ENCODE data around the gene RBM10. TPM values are rescaled to one million over a fixed set of nuclear protein-coding genes. Genes with fewer than 3 reads are reported as not detected.

The RBM10 gene
- total and polyA plus RNA-seq, 2 experiments from 2014 or later = 39.5 to 101 TPM

DNA sequence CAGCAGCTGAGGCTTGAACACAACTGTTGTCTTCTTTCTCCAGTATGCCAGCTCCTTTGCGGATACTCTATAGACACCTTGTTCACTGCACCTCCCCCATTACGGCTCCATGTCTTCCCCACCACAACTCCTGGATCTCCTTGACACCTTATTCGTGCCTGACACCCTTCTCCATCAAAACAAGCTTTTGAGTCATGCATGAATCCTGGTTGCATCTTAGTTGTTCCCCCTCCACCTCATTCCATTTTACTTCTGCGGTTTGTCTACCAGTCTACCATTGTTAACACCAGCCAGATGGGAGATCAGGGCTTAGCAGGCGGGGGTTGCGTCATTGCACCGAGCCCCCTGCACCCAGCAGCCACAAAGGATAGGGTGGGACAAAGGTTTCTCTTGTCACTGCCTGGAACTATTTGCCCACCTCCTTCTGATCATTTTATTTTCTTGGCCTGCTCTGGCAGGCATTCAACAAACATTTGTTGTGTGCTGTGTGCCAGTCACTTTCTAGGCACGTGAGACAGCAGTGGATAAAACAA is 71.4 kb downstream of the RBM10 start:
- H4K20me1 ChIP-seq (replicated peaks; ENCODE audit: insufficient read depth) = peaks cover 4% of the 10 kb centered on the region; the same call in 1 of the 2 replicates
- peaks cover 7% of the 10 kb centered on the region for H3F3A ChIP-seq (replicated peaks; ENCODE audit: low read depth)
- H3K9me3 Mint-ChIP-seq = no peaks in the 10 kb centered on the region
- peak overlapping the region; percentile 92; the same call in 1 of the 3 replicates for H3K4me3 Mint-ChIP-seq
- 0 out of 2 replicates have a peak overlapping the region, but pooled peaks have one; percentile 17 for H3K4me2 ChIP-seq
- H3K36me3 Mint-ChIP-seq (ENCODE audit: low read depth) = peaks cover 56% of the 10 kb centered on the region
- ATAC-seq (no peak), DNase-seq (ENCODE audit: low spot score) (no peak)
- peaks cover 22% of the 10 kb centered on the region for H3K27me3 Mint-ChIP-seq (ENCODE audit: insufficient read depth, low read depth, poor library complexity)
- H3K4me1 Mint-ChIP-seq = peaks cover 31% of the 10 kb centered on the region
- no peak overlapping the region for H2AFZ ChIP-seq
- no peaks in the 10 kb centered on the region for H3K9me2 ChIP-seq (ENCODE audit: insufficient read depth)
- H3K4me3 ChIP-seq = peak overlapping the region; percentile 37; the same call in 1 of the 2 replicates
- TF ChIP-seq EZH2phosphoT487 (IDR thresholded peaks at IDR 0.05; ENCODE audit: unreplicated experiment) (no peak), JUNB (IDR thresholded peaks at IDR 0.05; ENCODE audit: unreplicated experiment) (no peak), EZH2 (IDR thresholded peaks at IDR 0.05; ENCODE audit: low read depth, unreplicated experiment) (no peak), NANOG (IDR thresholded peaks at IDR 0.05; ENCODE audit: borderline replicate concordance) (no peak), POLR2AphosphoS5 (IDR thresholded peaks at IDR 0.05; ENCODE audit: low read depth) (no peak), ZNF331 (CRISPR knock-in tag; IDR thresholded peaks at IDR 0.05; ENCODE audit: low read depth) (no peak), ZNF114 (CRISPR knock-in tag; IDR thresholded peaks at IDR 0.05) (no peak), STAT1 (IDR thresholded peaks at IDR 0.05; ENCODE audit: unreplicated experiment) (no peak), CREB1 (CRISPR knock-in tag; IDR thresholded peaks at IDR 0.05; ENCODE audit: low read depth) (no peak)
- TF ChIP-seq, protein P1, sequence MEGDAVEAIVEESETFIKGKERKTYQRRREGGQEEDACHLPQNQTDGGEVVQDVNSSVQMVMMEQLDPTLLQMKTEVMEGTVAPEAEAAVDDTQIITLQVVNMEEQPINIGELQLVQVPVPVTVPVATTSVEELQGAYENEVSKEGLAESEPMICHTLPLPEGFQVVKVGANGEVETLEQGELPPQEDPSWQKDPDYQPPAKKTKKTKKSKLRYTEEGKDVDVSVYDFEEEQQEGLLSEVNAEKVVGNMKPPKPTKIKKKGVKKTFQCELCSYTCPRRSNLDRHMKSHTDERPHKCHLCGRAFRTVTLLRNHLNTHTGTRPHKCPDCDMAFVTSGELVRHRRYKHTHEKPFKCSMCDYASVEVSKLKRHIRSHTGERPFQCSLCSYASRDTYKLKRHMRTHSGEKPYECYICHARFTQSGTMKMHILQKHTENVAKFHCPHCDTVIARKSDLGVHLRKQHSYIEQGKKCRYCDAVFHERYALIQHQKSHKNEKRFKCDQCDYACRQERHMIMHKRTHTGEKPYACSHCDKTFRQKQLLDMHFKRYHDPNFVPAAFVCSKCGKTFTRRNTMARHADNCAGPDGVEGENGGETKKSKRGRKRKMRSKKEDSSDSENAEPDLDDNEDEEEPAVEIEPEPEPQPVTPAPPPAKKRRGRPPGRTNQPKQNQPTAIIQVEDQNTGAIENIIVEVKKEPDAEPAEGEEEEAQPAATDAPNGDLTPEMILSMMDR (conservative IDR thresholded peaks at IDR 0.05; ENCODE audit: low read depth in 2 of 2) = no peak
- TF ChIP-seq, protein P2, sequence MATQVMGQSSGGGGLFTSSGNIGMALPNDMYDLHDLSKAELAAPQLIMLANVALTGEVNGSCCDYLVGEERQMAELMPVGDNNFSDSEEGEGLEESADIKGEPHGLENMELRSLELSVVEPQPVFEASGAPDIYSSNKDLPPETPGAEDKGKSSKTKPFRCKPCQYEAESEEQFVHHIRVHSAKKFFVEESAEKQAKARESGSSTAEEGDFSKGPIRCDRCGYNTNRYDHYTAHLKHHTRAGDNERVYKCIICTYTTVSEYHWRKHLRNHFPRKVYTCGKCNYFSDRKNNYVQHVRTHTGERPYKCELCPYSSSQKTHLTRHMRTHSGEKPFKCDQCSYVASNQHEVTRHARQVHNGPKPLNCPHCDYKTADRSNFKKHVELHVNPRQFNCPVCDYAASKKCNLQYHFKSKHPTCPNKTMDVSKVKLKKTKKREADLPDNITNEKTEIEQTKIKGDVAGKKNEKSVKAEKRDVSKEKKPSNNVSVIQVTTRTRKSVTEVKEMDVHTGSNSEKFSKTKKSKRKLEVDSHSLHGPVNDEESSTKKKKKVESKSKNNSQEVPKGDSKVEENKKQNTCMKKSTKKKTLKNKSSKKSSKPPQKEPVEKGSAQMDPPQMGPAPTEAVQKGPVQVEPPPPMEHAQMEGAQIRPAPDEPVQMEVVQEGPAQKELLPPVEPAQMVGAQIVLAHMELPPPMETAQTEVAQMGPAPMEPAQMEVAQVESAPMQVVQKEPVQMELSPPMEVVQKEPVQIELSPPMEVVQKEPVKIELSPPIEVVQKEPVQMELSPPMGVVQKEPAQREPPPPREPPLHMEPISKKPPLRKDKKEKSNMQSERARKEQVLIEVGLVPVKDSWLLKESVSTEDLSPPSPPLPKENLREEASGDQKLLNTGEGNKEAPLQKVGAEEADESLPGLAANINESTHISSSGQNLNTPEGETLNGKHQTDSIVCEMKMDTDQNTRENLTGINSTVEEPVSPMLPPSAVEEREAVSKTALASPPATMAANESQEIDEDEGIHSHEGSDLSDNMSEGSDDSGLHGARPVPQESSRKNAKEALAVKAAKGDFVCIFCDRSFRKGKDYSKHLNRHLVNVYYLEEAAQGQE (IDR thresholded peaks at IDR 0.05; ENCODE audit: unreplicated experiment) = no peak
- TF ChIP-seq, protein P3, sequence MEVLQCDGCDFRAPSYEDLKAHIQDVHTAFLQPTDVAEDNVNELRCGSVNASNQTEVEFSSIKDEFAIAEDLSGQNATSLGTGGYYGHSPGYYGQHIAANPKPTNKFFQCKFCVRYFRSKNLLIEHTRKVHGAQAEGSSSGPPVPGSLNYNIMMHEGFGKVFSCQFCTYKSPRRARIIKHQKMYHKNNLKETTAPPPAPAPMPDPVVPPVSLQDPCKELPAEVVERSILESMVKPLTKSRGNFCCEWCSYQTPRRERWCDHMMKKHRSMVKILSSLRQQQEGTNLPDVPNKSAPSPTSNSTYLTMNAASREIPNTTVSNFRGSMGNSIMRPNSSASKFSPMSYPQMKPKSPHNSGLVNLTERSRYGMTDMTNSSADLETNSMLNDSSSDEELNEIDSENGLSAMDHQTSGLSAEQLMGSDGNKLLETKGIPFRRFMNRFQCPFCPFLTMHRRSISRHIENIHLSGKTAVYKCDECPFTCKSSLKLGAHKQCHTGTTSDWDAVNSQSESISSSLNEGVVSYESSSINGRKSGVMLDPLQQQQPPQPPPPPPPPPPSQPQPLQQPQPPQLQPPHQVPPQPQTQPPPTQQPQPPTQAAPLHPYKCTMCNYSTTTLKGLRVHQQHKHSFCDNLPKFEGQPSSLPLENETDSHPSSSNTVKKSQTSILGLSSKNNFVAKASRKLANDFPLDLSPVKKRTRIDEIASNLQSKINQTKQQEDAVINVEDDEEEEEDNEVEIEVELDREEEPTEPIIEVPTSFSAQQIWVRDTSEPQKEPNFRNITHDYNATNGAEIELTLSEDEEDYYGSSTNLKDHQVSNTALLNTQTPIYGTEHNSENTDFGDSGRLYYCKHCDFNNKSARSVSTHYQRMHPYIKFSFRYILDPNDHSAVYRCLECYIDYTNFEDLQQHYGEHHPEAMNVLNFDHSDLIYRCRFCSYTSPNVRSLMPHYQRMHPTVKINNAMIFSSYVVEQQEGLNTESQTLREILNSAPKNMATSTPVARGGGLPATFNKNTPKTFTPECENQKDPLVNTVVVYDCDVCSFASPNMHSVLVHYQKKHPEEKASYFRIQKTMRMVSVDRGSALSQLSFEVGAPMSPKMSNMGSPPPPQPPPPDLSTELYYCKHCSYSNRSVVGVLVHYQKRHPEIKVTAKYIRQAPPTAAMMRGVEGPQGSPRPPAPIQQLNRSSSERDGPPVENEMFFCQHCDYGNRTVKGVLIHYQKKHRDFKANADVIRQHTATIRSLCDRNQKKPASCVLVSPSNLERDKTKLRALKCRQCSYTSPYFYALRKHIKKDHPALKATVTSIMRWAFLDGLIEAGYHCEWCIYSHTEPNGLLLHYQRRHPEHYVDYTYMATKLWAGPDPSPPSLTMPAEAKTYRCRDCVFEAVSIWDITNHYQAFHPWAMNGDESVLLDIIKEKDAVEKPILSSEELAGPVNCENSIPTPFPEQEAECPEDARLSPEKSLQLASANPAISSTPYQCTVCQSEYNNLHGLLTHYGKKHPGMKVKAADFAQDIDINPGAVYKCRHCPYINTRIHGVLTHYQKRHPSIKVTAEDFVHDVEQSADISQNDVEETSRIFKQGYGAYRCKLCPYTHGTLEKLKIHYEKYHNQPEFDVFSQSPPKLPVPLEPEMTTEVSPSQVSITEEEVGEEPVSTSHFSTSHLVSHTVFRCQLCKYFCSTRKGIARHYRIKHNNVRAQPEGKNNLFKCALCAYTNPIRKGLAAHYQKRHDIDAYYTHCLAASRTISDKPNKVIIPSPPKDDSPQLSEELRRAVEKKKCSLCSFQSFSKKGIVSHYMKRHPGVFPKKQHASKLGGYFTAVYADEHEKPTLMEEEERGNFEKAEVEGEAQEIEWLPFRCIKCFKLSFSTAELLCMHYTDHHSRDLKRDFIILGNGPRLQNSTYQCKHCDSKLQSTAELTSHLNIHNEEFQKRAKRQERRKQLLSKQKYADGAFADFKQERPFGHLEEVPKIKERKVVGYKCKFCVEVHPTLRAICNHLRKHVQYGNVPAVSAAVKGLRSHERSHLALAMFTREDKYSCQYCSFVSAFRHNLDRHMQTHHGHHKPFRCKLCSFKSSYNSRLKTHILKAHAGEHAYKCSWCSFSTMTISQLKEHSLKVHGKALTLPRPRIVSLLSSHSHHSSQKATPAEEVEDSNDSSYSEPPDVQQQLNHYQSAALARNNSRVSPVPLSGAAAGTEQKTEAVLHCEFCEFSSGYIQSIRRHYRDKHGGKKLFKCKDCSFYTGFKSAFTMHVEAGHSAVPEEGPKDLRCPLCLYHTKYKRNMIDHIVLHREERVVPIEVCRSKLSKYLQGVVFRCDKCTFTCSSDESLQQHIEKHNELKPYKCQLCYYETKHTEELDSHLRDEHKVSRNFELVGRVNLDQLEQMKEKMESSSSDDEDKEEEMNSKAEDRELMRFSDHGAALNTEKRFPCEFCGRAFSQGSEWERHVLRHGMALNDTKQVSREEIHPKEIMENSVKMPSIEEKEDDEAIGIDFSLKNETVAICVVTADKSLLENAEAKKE (CRISPR knock-in tag; IDR thresholded peaks at IDR 0.05) = no peak
- TF ChIP-seq, protein P4, sequence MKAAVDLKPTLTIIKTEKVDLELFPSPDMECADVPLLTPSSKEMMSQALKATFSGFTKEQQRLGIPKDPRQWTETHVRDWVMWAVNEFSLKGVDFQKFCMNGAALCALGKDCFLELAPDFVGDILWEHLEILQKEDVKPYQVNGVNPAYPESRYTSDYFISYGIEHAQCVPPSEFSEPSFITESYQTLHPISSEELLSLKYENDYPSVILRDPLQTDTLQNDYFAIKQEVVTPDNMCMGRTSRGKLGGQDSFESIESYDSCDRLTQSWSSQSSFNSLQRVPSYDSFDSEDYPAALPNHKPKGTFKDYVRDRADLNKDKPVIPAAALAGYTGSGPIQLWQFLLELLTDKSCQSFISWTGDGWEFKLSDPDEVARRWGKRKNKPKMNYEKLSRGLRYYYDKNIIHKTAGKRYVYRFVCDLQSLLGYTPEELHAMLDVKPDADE (IDR thresholded peaks at IDR 0.05) = no peak
- no peaks in the 10 kb centered on the region for H3K27me3 ChIP-seq (ENCODE audit: insufficient read depth)
- peaks cover 29% of the 10 kb centered on the region for H3K79me2 ChIP-seq (replicated peaks; ENCODE audit: insufficient read depth)
- no peaks in the 10 kb centered on the region for H3K4me1 ChIP-seq (ENCODE audit: insufficient read depth)
- H3K27ac Mint-ChIP-seq = peak overlapping the region; percentile 95
- peaks cover 21% of the 10 kb centered on the region for H3K36me3 ChIP-seq (ENCODE audit: insufficient read depth)
- peak overlapping the region; percentile 84 for H3K27ac ChIP-seq (ENCODE audit: low read depth)

All from GM23338 (cell line).